SIG-M5 treated with dmso at 0.1 percent for 504 hours (cell line): ENCODE measurements around the gene SHC4.
A peak's percentile ranks its signal among the peaks of the same experiment; 100 is the strongest.
"Not testable (repeated sequence)": the region's sequence is repeated elsewhere in the genome, so short reads cannot be mapped to it uniquely, and the experiment has no call there.

ENCODE experiments used
- DNase-seq: peaks from one replicate; lab custom pipeline; 2025; ENCODE audit not compliant: unreplicated experiment; lab: John Stamatoyannopoulos, UW

SHC4 gene

GRCh38 chr15:48925714-48926223, 38.0 kb downstream of the SHC4 start:
- DNase-seq: peak; percentile 26

GRCh38 chr15:48924528-48925393, 39.0 kb downstream of the SHC4 start:
- DNase-seq: no peak

- no peak for DNase-seq
Observed at GRCh38 chr15:48922046-48922445, 41.7 kb downstream of the SHC4 start.

GRCh38 chr15:48916721-48917120, 47.0 kb downstream of the SHC4 start:
- no peak for DNase-seq

- no peak for DNase-seq
Observed at GRCh38 chr15:48915861-48916260, 47.9 kb downstream of the SHC4 start.

- DNase-seq: peak; percentile 42
Observed at GRCh38 chr15:48914717-48915116, 49.0 kb downstream of the SHC4 start.

GRCh38 chr15:48913141-48913540, 50.6 kb downstream of the SHC4 start:
- DNase-seq: no peak

GRCh38 chr15:48910554-48910953, 53.2 kb downstream of the SHC4 start:
- DNase-seq: not testable (repeated sequence)

- not testable (repeated sequence) for DNase-seq
Observed at GRCh38 chr15:48909313-48909712, 54.4 kb downstream of the SHC4 start.

GRCh38 chr15:48905847-48906246, 57.9 kb downstream of the SHC4 start:
- no peak for DNase-seq

- no peak for DNase-seq
Observed at GRCh38 chr15:48905216-48905615, 58.5 kb downstream of the SHC4 start.

GRCh38 chr15:48904758-48905157, 59.0 kb downstream of the SHC4 start:
- DNase-seq: no peak

- no peak for DNase-seq
Observed at GRCh38 chr15:48899793-48900192, 63.9 kb downstream of the SHC4 start.

GRCh38 chr15:48898446-48898845, 65.3 kb downstream of the SHC4 start:
- DNase-seq: no peak

GRCh38 chr15:48898032-48898431, 65.7 kb downstream of the SHC4 start:
- DNase-seq: no peak

GRCh38 chr15:48896869-48897814, 66.6 kb downstream of the SHC4 start:
- DNase-seq: no peak

GRCh38 chr15:48893311-48893710, 70.4 kb downstream of the SHC4 start:
- DNase-seq: no peak

- no peak for DNase-seq
Observed at GRCh38 chr15:48891232-48891765, 72.4 kb downstream of the SHC4 start.

- no peak for DNase-seq
Observed at GRCh38 chr15:48890375-48890972, 73.2 kb downstream of the SHC4 start.

GRCh38 chr15:48889925-48890324, 73.8 kb downstream of the SHC4 start:
- DNase-seq: no peak

GRCh38 chr15:48888836-48889235, 74.9 kb downstream of the SHC4 start:
- no peak for DNase-seq
